HG03097 (cell line): ENCODE data around the gene LRRC18.

Source experiments
- ATAC-seq: cut with Tn5 transposase; IDR thresholded peaks from one replicate; pipeline ENCODE4 v1.9.1; 2021; ENCODE audit not compliant: unreplicated experiment, low FRiP score

The LRRC18 gene

DNA sequence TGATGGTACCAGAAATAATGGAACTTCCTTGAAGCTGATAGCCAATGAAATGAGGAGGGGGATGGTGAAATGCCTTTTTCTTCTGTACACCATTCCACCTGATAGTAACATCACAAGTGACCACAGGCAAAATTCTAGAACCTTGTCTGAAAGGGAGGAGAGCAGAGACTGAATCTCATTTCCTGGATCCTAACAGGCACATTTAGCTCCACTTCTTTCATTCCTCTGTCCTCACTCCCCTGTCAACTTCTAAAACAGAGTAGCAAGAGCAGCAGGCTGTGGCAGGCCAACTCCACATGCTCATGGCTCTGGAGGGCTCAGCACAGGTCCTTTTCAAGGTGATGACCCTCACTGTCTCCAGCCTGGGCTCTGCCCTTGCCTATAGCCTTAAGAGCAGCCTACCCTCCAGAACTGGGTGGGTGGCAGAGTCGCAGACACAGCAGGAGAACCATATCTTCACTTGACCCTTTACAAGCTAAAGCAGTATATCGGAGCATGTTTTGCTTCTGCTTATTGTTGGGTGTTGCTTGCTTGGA lies at the start of gene LRRC18:
LRRC18 (minus strand) TSS at position 51 of the 536 bp plus-strand sequence. CDS start 25,685 bp downstream, outside the sequence.
- no peak for ATAC-seq

DNA sequence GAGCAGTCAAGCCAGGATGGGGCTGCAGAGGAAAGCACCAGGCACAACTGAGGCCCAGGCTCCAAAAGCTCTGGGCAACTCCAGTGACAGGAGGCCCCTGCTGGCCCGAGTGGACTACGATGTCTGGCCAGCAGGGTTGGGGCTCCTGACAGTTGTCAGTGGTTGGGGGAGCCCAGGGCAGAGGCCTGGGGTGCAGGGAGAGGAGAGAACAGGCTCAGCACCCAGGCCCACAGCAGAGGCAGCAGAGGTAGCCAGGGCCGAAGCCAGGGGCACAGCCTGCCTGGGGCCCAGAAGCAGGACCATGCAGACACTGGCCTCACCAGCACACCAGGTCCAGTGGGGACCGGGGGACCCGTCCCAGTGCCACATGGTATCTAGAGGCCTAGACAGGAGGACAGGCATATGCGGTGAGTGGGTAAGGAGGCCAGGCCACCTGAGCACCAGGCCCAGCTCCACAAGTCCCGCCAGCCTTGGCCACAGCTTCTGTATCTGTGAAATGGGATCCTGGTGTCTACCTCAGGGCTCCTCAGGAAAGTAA lies 46.0 kb upstream of the LRRC18 start:
- ATAC-seq = no peak

DNA sequence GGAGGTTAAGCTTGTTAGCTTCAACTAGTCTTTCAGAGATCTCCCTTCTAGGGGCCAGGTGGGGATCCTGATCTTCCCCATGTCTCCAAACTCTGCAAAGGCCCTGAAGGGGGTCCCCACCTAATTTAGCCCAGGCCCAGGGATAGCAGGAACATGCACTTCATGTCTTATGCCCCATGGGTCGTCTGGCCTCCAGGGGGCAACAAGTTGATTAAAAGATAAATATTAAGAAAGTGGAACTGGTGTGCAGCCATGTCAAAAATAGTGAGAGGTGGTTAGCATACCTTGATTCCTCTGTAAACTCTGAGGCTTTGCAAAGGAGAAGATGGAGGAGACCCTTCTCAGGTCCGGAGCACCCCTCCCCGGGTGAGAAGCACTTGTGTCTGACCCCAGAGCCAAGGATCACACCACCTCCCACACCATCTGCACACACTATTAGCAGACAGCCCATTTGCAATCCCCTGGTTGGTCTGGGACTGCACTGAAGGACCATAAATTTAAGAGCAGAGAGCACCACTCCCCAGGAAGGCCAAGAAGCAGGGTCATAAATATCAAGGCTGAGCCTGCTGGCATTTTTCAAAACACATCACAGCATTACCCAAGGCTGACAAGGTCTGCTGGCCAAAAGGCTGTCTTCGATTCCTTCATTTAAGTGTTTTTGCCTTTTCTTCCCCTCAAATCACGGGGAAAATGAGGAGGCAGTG lies 44.2 kb upstream of the LRRC18 start:
- ATAC-seq = no peak

DNA sequence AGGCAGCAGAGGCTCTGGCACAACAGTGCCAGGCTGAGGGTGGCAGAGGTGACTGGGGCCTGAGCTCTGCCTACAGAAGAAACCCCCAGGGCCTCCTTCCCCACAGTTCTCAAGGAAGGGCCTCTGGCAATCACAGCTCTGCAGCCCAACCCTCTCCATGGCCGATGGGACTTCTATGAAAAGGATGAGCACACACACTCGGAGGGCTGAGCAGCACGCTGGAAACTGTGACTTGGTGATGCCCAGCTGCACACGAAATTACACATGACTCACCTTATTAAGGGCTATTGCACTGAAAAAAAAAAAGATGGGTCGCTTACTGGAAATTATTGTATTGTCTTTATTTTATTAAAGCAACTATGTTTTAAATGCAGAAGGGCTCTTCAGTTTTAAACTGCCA lies 42.9 kb upstream of the LRRC18 start:
- ATAC-seq = no peak

DNA sequence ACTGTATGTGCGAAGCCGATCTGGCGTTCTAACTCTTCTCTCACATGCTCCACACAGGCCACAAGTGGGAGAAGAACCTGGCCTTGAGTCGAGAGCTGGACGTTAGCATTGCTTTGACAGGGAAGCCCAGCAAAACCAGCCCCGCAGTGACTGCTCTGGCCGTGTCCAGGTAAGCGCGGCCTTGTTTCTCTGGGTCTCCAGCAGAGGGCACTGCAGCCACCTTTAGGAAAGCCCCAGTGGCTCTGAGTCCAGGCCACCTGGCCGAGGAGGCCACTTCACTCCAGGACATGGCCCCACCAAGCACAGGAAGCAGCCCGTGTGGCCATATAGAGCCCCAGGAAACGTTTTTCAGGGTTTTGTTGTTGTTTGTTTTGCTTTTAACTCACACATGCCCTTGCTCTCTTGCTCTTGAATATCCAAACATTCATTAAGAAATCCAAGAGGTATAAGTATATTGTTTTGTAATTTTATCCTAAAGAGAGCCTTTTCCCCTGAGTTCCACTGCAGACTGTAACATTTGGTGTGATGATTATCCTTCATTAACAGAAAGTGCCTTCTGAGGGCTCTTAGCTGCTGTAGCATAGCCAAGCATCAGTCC lies 41.8 kb upstream of the LRRC18 start:
- no peak for ATAC-seq

DNA sequence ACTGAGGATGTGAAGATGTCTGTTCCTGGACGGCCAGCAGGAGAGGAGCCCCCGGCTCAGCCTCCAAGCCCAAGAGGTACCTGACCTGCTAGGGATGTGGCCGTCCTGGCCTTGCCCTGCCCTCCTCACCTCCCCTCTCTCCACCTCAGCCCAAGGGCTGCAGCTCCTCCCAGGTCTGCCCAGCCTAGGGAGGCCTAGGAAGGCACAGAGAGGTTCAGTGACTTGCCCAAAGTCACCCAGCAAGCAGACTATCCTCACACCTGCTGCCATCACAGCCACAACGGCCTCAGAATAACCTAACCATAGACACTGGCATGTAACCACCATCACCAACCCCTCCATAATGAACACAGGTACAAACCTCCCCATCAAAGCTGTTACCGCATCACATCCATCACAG lies 38.7 kb upstream of the LRRC18 start:
- no peak for ATAC-seq

DNA sequence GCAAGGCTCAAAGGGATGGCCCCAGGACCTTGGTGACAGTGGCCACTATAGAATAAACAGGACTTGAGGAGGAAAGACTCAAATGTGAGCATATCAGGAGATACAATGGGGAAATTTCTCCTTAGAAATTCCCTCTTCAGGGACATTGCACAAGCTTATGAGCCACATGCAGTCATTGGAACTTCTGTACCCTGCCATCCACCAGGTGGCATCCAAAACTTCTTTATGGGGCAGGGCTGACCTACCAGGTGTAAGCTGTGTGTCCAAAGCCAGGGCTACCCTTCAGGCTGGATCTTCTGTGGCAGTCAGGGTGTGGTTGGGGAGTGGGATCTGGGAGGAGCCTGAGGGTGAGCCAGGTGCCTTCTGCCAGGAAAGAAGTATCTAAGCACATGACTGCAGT lies 36.6 kb upstream of the LRRC18 start:
- no peak for ATAC-seq

DNA sequence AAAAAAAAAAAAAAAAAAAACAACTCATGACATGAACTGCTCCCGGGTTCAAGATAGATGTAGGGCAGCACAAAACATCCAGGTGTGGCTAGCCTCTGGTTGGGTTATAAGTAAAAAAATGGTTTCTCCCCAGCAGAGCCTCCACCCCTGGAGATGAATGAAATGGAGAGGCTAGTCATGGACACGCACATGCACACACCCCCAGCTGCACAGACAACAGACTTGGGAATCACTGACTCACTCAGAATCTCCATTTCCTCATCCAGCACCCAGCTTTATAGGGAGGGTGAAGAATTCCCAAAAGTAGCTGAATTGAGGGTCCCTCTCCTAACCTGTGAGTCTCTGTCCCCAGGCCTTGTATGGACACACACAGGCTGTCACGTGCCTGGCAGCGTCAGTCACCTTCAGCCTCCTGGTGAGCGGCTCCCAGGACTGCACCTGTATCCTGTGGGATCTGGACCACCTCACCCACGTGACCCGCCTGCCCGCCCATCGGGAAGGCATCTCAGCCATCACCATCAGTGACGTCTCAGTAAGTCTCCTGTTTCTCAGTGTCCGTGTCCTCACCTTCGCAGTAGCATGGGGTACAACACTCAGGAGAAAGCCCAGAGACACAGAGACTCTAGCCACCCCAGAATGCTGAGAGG lies 35.0 kb upstream of the LRRC18 start:
- ATAC-seq = no peak

DNA sequence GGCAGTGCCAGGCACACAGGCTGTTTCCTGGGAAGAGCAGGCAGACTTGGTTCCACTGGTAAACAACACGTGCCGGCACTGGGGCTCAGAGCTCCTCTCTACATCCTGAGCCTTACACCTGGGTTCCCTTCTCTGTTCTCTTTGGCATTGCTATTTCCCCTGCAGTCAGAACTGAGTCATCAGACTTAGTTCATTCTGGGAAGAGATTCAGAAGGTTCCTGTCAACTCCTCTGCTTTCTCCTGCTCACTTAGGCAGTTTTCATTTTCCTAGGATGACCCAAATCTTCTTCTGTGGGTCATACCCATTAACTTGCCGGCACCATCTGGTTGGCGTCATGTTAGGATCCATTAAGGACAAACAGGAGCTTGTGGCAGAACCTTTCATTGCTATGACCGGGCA lies 33.4 kb upstream of the LRRC18 start:
- ATAC-seq = no peak

DNA sequence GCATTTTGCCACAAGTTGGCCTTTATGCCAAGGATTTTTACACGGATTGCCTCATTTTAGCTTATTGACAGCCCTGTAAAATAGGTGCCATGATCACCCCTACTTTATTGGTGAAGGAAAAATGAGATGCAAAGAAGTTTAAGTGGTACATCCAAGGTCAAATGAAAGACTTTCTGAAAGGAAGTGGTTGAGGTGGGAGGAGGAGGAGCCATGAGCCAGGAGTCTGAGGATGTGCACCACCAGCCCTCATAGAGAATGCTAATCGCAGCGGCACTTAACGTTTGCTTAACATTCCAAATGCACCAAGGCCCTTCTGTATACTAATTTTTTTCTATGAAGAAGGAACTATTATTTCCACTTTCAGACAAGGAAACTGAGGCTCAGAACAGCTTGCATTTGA lies 31.0 kb upstream of the LRRC18 start:
- no peak for ATAC-seq

DNA sequence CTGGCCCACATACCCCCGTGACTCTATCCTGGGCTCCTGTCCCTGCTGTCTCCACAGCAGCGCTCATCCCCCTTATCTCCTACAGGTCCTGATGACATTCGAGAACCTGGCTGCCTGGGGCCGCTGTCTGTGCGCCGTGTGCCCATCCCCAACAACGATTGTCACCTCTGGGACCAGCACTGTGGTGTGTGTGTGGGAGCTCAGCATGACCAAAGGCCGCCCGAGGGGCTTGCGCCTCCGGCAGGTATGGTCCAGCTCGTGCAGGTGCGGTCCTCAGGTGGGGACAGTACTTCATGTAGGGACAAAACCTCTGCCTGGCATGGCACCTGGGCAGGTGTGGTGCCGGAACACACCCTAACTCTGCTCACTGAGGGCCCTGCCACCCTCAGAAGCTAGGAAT lies 30.4 kb upstream of the LRRC18 start:
- ATAC-seq = no peak

DNA sequence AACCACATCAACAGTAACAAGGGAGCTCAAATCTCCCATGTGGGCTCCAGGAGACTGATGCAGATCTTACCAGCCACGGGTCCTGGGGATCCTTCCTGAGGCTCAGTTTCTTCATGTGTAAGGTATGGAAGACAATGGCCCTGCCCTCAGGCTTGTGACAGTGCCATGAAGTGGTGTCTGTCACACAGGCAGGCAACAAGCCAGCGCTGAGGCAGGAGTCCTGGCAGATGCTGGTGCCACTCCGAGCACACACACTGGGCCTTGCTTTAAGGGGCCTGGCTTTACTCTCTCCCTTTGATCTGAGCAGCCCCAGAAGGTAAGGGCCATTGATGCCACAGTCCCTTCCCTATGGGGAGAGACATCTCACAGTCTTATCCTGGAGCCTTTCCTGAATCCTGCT lies 28.4 kb upstream of the LRRC18 start:
- ATAC-seq = no peak

DNA sequence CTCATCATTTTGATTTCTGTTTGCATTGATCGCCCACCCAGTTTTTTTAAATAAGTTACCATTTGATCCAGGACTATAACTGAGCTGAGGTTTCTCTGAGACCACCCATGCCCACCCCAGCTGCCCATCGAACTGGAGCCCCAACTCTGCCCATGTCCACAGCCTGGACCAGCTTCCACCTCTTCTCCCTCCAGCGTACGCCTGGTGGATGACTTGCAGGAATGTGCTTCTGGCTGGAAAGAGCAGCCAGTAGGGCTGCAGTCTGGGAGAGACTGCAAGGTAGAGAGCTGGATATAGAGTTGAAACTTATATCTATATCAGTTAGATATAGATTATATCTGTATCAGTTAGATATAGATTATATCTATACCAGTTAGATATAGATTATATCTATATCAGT lies 25.8 kb upstream of the LRRC18 start:
- no peak for ATAC-seq

DNA sequence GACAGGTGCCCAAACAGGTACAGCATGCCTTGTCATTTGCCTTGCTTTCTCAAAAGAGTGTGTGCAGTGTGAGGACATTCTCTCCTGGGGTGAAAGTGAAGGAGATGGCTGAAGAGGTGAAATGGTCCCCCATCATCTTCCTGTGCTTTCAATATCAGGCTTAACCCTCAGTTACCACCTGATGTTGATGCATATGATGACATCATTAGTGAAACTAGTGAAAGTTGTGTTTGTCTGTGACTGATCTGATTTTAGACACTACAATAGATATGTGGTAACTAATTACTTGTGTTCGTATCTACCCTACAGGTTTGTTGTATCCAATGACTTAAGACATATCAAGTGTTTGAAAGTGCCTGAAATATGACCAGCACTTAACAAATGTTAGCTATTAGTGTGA lies 24.4 kb upstream of the LRRC18 start:
- no peak for ATAC-seq

DNA sequence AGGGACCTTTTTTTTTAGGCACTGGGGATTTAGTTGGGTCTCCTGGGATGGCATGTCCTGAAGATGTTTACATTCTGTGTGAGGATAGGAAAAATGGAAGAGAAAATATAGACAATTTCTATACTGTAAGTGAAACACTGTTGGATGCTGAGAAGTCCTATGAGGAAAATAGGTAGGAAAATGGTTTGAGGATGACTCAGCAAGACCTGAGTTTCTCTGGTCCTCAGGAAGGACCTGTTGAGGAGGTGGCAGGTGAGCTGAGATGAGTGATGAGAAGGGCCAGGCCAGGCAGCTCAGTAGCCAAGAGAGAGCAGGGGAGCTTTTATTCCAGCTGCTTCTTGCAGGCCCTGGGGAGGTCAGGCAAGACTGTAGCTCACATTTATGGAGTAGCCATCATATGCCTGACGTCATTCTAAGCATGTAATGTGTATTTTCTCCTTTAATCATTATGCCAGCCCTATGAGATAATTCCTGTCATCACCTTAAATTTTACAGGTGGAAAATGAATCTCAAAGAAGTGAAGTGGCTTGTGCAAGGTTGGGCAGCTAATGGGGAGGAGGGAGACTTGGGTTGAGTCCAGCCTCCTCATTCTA lies 19.1 kb upstream of the LRRC18 start:
- no peak for ATAC-seq

DNA sequence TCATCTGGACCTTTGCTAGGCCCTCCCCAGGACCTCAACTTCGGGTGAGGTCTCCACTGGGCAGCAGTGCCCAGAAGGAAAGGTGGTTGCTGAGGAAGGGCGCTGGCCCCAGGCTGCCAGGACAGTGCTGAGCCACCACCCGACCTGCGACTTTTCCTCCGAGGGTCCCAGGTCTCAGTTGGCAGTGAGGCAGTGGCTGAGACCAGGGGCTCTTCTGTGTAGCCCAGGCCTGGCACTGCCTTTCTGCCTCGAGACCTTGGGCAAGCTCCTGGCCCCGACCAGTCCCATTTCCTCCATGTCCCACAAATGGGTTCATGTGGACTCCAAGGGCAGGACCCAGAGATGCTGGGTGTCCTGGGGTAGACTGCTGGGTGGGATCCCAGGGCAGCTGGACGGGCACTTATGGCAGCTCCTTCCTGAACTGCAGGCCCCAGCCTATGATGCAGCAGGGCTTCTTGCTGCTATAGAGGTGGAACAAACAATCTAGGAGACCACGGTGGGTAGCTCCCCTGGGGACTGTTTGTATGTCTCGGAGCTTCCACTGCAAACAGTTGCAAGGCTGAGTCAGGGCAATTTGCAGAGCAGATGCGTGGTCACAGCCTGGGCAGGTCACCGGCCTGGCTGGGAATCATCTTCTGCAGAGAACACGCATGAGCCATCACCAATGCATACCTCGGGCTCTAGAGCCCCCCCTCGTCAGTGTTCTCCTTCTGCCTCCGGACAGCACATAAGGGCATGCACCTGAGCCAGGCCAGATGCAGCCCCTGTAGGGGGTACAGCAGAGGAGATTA lies 17.9 kb upstream of the LRRC18 start:
- ATAC-seq = no peak

DNA sequence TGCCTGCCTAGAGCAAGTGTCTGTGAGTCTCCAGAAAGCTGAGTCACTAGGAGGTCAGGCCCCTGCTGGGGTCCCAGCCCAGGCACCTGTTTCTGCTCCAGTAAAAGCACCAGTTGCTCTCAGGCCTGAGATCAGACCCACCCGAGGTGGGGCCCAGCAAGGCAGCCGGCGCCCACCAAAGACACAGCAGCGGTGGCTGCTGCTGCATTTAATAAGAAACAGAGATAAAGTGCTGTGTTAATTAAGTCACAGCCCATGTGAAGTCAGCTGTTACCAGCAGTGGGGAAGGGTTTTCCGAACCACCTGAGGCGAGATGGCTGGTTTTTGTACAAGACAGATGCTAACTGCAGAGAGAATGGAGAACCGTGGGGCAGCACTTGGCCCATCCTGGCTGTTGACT lies 12.1 kb upstream of the LRRC18 start:
- no peak for ATAC-seq

DNA sequence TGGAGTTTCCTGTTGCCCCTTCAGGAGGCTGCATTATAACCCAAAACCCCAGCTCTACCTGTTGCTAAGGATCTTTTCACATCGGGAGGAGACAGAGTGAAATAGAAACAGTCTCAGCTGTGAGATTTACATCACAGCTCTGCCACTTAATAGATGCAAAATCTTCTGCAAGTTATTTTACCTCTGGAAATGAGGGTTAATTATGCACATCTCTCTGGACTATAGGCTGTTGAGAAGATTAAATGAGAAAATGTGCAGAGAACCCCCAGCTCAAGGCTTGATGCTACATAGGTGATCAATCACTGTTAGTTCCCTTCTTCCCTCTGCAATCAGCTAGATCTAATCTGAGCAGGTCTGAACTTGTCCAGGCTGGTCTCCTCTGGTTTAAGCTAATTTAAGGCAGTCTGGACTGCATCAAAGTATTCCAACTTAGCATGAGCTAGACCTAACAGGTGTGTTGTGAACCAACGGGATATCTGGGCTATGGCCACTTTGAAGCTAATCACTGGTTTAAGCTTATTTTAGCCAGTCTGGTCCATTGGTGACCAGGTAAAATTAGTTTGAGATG lies 8.9 kb upstream of the LRRC18 start:
- no peak for ATAC-seq

DNA sequence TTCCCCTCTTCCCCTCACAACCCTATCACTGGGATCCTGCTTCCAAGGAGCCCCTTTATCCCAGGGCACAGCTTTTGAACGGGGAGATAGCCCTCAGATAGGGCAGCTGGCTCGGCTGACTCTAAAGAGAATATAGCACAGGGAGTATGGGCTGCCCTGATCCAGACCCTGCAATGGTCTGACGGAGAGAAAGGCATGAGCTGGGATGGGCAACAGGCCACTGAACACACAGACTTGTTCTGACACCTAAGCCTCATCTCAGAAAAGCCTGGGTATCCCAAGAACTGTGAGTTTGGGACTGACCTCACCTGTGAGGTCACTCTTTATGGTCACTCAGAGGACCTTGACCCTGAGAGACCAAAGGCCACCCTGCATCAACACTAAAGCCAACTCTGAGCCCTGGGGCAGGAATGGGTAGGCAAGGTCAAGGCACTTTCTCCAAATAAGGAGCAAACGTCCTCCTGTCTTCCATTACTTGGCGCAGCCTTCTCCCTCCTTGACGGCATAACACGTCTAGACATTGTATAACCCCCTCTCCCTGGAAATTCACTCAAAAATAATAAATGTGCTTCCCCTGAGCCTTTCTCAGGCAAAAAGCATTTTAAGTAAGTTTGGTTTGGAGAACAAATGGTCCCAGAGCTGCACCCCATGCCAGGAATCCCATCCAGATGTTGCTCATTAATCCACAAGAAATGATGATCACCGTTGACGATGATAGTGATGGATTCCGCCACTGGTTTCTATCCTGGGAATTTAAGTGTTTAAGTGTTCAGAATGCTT lies 8.2 kb upstream of the LRRC18 start:
- ATAC-seq = no peak
